ENCODE measurements around the gene EML6. TPM values are rescaled to one million over a fixed set of nuclear protein-coding genes. Genes with fewer than 3 reads are reported as not detected.

EML6 gene
- total and polyA plus RNA-seq, 2 of the 8 experiments (the other 6 are each of a cell fraction or from before 2014, with no cell fraction given), result 1.2 to 1.6 TPM

DNA sequence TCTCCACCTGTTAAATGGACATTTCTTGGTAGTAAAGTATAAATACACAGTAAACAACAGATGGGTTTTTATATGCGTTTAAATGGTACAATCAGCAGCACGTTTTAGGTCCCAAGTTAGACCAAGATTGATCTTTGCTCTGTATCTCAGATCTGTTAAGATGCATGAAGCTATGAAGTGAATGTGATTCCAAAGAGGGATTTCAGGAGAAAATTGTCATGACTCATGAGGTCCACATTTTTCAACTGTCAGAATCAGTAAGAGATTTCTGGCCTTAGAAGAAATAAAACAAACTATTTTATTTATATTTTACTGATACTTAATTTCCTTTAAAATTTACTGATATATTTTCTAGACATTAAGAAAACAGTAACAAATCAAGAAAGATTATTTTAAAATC lies 142.7 kb downstream of the EML6 start:
- H3K36me3 ChIP-seq (ENCODE audit: control insufficient read depth in 2 of 4, insufficient read depth in 4 of 4, low read length in 3 of 4), result no peaks in the 10 kb centered on the region
- H3K79me2 ChIP-seq (ENCODE audit: control insufficient read depth in 1 of 2, insufficient read depth in 2 of 2, low read length in 2 of 2), result no peaks in the 10 kb centered on the region
- H3K4me2 ChIP-seq (ENCODE audit: insufficient read depth in 1 of 2, low read depth in 2 of 2, low read length in 2 of 2), result no peak overlapping the region
- H3K18ac ChIP-seq (ENCODE audit: extremely low read depth, low read length), result no peak overlapping the region
- H2AK5ac ChIP-seq (ENCODE audit: low read depth, low read length), result no peak overlapping the region
- no peak overlapping the region for H2BK120ac ChIP-seq (replicated peaks; ENCODE audit: low read depth, low read length)
- no peak overlapping the region for H2AFZ ChIP-seq (ENCODE audit: low read length)
- ChIA-PET POLR2A (ENCODE audit: partially characterized antibody) (no interaction called here), CTCF (ENCODE audit: partially characterized antibody) (interaction anchor here (1.2 kb wide), 1 partner anchor 27 kb away, joined by 3 read pairs; no protein-coding TSS in a partner anchor)
- no peak overlapping the region for H2BK15ac ChIP-seq (ENCODE audit: low read length)
- H3K9ac ChIP-seq (replicated peaks in 1 of 4; ENCODE audit: extremely low read depth in 1 of 4, low read depth in 3 of 4, low read length in 3 of 4), result no peak overlapping the region
- no peaks in the 10 kb centered on the region for H3K23me2 ChIP-seq (ENCODE audit: low read depth, low read length)
- no peak overlapping the region for H4K5ac ChIP-seq (ENCODE audit: insufficient read length, low read depth, low read length)
- no peak overlapping the region for H3K27ac ChIP-seq (ENCODE audit: low read depth, low read length)
- no peak overlapping the region for H3K14ac ChIP-seq (ENCODE audit: insufficient read length)
- H4K91ac ChIP-seq (replicated peaks; ENCODE audit: insufficient read length, low read length), result no peak overlapping the region
- H3K4ac ChIP-seq (replicated peaks; ENCODE audit: insufficient read length, low read depth, low read length), result no peak overlapping the region
- H2BK20ac ChIP-seq (ENCODE audit: low read length), result no peak overlapping the region
- H2BK5ac ChIP-seq (ENCODE audit: low read depth, low read length), result no peak overlapping the region
- no peak overlapping the region for H3K23ac ChIP-seq (ENCODE audit: insufficient read length)
- DNase-seq (ENCODE audit: low read depth in 1 of 2, low spot score in 2 of 2), result no peak
- no peaks in the 10 kb centered on the region for H4K20me1 ChIP-seq (replicated peaks in 1 of 2; ENCODE audit: control insufficient read depth in 1 of 2, insufficient read depth in 2 of 2, low read length in 2 of 2)
- 97% methylated on average over 2 of the region's 2 CpGs; no CpG with 5 or more reads in 1 of the 2 experiments for WGBS, 2 experiments (ENCODE audit: extremely low coverage in 1 of 2, insufficient coverage in 1 of 2, insufficient read length in 1 of 2, insufficient replicate concordance in 2 of 2, low coverage in 1 of 2, low lambda C conversion rate in 2 of 2, missing lambda C conversion rate in 1 of 2)
- FAIRE-seq, result no peak
- no peak overlapping the region for H2BK12ac ChIP-seq (ENCODE audit: low read depth, low read length)
- no peak overlapping the region for H3K56ac ChIP-seq (replicated peaks; ENCODE audit: insufficient read length, low read depth, low read length)
- H4K8ac ChIP-seq (ENCODE audit: extremely low read depth, insufficient read depth, low read length), result no peak overlapping the region
- H3K9me3 ChIP-seq (ENCODE audit: insufficient read depth in 2 of 2, low read depth in 1 of 2, low read length in 1 of 2), result no peaks in the 10 kb centered on the region
- H3K79me1 ChIP-seq (ENCODE audit: low read depth, low read length), result no peaks in the 10 kb centered on the region
- H3K4me1 ChIP-seq (replicated peaks in 1 of 4; ENCODE audit: control insufficient read depth in 3 of 4, insufficient read depth in 4 of 4, low read length in 3 of 4), result peaks cover 0 to 2% (median 1%) of the 10 kb centered on the region in 4 experiments; a peak in 1 of 7 replicates
- no peaks in the 10 kb centered on the region for H3K27me3 ChIP-seq (replicated peaks in 1 of 4; ENCODE audit: control insufficient read depth in 3 of 4, extremely low read depth in 1 of 4, insufficient read depth in 3 of 4, low read length in 3 of 4)
- H3K4me3 ChIP-seq (ENCODE audit: extremely low read depth in 1 of 4, insufficient read depth in 2 of 4, low read depth in 3 of 4, low read length in 4 of 4), result no peak overlapping the region
- TF ChIP-seq NRF1 (IDR thresholded peaks at IDR 0.05; ENCODE audit: low read depth, low read length), result no peak
- TF ChIP-seq CREB1 (IDR thresholded peaks at IDR 0.05), result no peak
- TF ChIP-seq TAF1 (IDR thresholded peaks at IDR 0.05; ENCODE audit: low read depth, low read length), result no peak
- TF ChIP-seq POU5F1 (IDR thresholded peaks at IDR 0.05; ENCODE audit: low read depth, low read length), result no peak
- no peak for TF ChIP-seq CEBPB (IDR thresholded peaks at IDR 0.05; ENCODE audit: low read depth, low read length)
- no peak for TF ChIP-seq BCL11A (IDR thresholded peaks at IDR 0.05; ENCODE audit: low read depth in 2 of 2, low read length in 2 of 2)
- no peak for TF ChIP-seq BACH1 (IDR thresholded peaks at IDR 0.05; ENCODE audit: low read length)
- TF ChIP-seq SRF (IDR thresholded peaks at IDR 0.05; ENCODE audit: low read depth, low read length), result no peak
- no peak for TF ChIP-seq RFX5 (IDR thresholded peaks at IDR 0.05; ENCODE audit: borderline replicate concordance, low read depth, low read length)
- no peak for TF ChIP-seq RBBP5 (IDR thresholded peaks at IDR 0.05; ENCODE audit: borderline replicate concordance, low read depth, low read length)
- TF ChIP-seq SIN3A (conservative IDR thresholded peaks at IDR 0.05 in 1 of 2, IDR thresholded peaks at IDR 0.05 in 1 of 2; ENCODE audit: low read depth in 1 of 2, low read length in 2 of 2), result no peak
- no peak for TF ChIP-seq TBP (IDR thresholded peaks at IDR 0.05; ENCODE audit: low read depth, low read length)
- TF ChIP-seq HDAC6 (IDR thresholded peaks at IDR 0.05; ENCODE audit: low read depth, low read length), result no peak
- TF ChIP-seq SP2 (IDR thresholded peaks at IDR 0.05; ENCODE audit: low read length), result no peak
- TF ChIP-seq FOSL1 (IDR thresholded peaks at IDR 0.05; ENCODE audit: insufficient read depth, low read depth, low read length), result no peak
- no peak for TF ChIP-seq POLR2A (IDR thresholded peaks at IDR 0.05; ENCODE audit: control extremely low read depth in 1 of 2, low read depth in 2 of 2, low read length in 2 of 2)
